Activated CD4-positive, alpha-beta T cell treated with anti-CD3 and anti-CD28 coated beads, Interleukin-2, amount 10 ng/mL, durations not matched to agents 7 days and 5 days (primary cell): Measurements from ENCODE around the gene PALD1. TPM values are rescaled to one million over a fixed set of nuclear protein-coding genes. Genes with fewer than 3 reads are reported as not detected.

Experiments used
- CTCF ChIA-PET: fragments of 350-600 bp; sonication (Branson Sonifier 250); formaldehyde crosslinking; loops from one replicate; lab custom pipeline; 2021; ENCODE audit warnings: antibody characterized with exemption; lab: Charles Lee
- POLR2A ChIA-PET: fragments of 350-600 bp; sonication (Branson Sonifier 250); formaldehyde crosslinking; loops from one replicate; lab custom pipeline; 2021; ENCODE audit warnings: antibody characterized with exemption; lab: Charles Lee
- DNase-seq: peaks from one replicate; pipeline ENCODE4 v3.0.0-alpha.2; 2020
- H3K27ac Mint-ChIP-seq: one replicate; pipeline ENCODE4 v1.8.0; 2021; ENCODE audit warnings: mild to moderate bottlenecking, moderate library complexity, mixed read lengths
- H3K27me3 Mint-ChIP-seq: one replicate; pipeline ENCODE4 v1.8.0; 2021; ENCODE audit warnings: mixed read lengths
- H3K36me3 Mint-ChIP-seq: one replicate; pipeline ENCODE4 v1.8.0; 2021; ENCODE audit warnings: low read depth, mixed read lengths
- H3K4me1 Mint-ChIP-seq: one replicate; pipeline ENCODE4 v1.8.0; 2021; ENCODE audit warnings: mixed read lengths
- H3K4me3 Mint-ChIP-seq: one replicate; pipeline ENCODE4 v1.8.0; 2021; ENCODE audit warnings: mild to moderate bottlenecking, moderate library complexity, mixed read lengths
- H3K9me3 Mint-ChIP-seq: one replicate; pipeline ENCODE4 v1.8.0; 2021; ENCODE audit warnings: mixed read lengths
- total RNA-seq, 2 experiments: library from RNA; stranded (reverse); gene quantifications; one replicate each; pipeline ENCODE4 v1.2.3, GENCODE V29; 2021

PALD1 gene
- total RNA-seq = 1 to 10 TPM; 1.2 to 1.5 TPM

DNA sequence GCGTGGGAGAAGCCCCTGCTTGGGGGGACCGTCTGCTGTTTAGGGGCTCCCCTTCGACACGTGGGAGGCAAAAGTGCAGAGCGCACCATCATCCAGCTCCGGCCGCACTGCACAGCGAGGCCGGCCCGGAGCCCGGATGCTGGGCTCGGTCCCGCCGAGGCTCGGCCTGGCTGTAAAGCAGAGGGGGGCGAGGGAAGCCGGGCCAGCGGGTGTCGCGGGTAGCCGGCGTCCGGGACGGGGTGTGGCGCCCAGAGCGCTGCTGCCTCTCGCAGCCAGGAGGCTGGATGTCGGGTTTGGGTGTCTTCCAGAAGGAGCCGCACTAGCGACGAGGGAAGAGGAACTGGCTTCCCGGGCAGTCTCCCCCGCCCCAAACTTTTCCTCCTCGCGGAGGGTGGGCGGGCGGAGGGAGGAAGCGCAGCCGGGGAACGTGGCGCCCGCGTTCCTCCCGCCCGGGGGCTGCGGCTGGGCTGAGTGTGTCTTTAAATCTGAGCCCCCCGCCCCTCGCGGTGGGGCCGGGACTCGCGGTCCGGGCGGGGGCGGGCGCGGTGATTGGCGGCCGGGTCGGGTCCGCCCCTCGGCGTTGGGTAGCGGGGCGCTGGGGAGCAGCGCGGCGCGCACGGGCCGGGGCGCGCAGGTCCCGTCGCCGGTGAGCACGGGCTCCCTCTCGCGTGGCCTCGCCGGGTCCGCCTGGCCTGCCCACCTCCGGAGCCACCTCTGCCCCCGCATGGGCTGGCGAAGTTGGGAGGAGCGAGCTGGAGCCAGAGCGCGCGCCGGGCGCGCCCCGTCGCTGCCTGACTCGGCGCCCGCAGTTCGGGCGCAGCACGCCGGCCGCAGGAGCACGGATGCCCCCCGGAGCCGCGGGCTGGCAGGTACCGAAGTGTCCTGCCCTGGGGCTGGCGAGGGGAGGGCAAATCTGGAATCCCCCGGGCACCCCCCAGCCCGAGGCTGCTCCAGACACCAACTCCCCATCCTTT lies at the start of gene PALD1:
Gene PALD1, plus strand, starts transcription at position 577 of the 974 bp plus-strand sequence. CDS start 47,185 bp downstream, outside the sequence.
- peak; percentile 18 for DNase-seq
- Mint-ChIP-seq H3K4me3 (peak within 1 kb of the TSS; percentile 70), H3K27me3 (peaks cover 35% of the 10 kb centered on the region), H3K4me1 (peaks cover 42% of the 10 kb centered on the region), H3K36me3 (no peaks in the 10 kb centered on the region), H3K9me3 (no peaks in the 10 kb centered on the region), H3K27ac (peak within 1 kb of the TSS; percentile 69)
- ChIA-PET POLR2A (no interaction called here), CTCF (interaction anchor here (1.5 to 3.2 kb wide), 2 partner anchors 17 kb away, joined by 5 to 17 read pairs; no protein-coding TSS in a partner anchor)

GRCh38 chr10:70430493-70431445 lies 47.8 kb upstream of the PALD1 start:
- Mint-ChIP-seq H3K4me1 (peaks cover 25% of the 10 kb centered on the region), H3K9me3 (no peaks in the 10 kb centered on the region), H3K36me3 (peaks cover 11% of the 10 kb centered on the region), H3K27ac (peak overlapping the region; percentile 46), H3K27me3 (no peaks in the 10 kb centered on the region), H3K4me3 (no peak overlapping the region)
- CTCF ChIA-PET = interaction anchor here (0.8 to 2.6 kb wide), 4 partner anchors 11 to 33 kb away, joined by 3 to 10 read pairs (median 4); partner anchors contain the start of gene NODAL
- POLR2A ChIA-PET = no interaction called here
- no peak for DNase-seq

DNA sequence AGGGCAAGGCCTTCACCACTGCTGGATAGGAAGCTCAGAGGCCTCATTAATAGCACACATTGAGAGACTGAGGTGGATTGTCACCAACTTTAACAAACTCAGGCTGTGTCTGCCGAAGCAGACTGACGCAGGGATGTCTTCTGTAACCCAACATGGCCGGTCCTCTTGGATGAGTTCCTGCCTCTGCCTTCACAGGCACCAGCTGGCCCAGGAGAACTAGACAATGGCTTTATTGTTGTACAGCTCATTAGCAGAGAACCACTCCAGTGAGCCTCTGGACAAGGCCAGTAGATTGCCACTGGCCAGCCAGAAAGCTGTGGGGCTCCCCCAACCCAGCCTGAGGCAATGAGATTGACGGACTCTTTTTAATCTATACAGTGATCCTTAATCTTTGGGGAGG lies 46.5 kb upstream of the PALD1 start:
- Mint-ChIP-seq H3K27ac (peak overlapping the region; percentile 86), H3K9me3 (no peaks in the 10 kb centered on the region), H3K36me3 (peaks cover 11% of the 10 kb centered on the region), H3K4me3 (peak overlapping the region; percentile 72), H3K27me3 (peaks cover 4% of the 10 kb centered on the region), H3K4me1 (peaks cover 25% of the 10 kb centered on the region)
- CTCF ChIA-PET = interaction anchor here (1.2 to 2.6 kb wide), 2 partner anchors 9 to 27 kb away, joined by 4 to 10 read pairs; partner anchors contain the start of gene NODAL
- DNase-seq = no peak
- POLR2A ChIA-PET = no interaction called here

DNA sequence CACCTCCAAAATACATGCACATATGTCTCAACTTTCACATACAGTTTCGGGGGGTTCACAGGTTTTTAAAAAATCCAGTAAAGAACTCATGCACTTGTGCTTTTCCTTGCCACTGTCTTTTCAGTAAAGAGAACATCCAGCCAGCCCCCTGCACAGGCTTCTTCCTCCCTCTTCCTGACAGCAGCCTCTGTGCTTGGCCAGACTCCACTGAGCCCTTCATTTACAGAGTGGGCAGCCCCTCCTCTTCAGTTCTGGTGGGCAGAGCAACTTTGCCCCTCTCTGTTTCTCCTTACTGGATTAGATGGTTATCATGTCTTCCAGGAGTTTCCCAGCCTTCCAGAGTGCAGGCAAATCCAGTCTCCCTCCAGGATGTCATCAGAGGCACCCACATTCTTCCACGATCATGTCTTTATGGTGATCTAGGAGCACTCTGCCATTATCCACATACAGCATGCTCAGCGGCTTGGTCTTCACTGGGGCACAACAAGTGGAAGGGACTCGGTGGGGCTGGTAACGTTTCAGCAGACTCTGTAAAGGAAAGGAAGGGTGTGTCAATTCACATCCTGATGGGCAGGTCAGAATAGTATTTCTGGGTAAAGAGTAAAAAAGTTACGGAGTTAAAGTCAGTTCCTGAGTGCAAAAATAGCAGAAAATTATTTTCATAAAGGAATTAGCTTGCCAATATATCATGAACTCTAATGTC lies 45.9 kb upstream of the PALD1 start:
- ChIA-PET POLR2A (no interaction called here), CTCF (interaction anchor here (1.2 kb wide), 1 partner anchor 28 kb away, joined by 4 read pairs; no protein-coding TSS in a partner anchor)
- peak; percentile 16 for DNase-seq
- peaks cover 11% of the 10 kb centered on the region for H3K36me3 Mint-ChIP-seq
- H3K9me3 Mint-ChIP-seq = no peaks in the 10 kb centered on the region
- H3K4me1 Mint-ChIP-seq = peaks cover 25% of the 10 kb centered on the region
- peaks cover 8% of the 10 kb centered on the region for H3K27me3 Mint-ChIP-seq
- H3K27ac Mint-ChIP-seq = peak overlapping the region; percentile 86
- peak overlapping the region; percentile 72 for H3K4me3 Mint-ChIP-seq

DNA sequence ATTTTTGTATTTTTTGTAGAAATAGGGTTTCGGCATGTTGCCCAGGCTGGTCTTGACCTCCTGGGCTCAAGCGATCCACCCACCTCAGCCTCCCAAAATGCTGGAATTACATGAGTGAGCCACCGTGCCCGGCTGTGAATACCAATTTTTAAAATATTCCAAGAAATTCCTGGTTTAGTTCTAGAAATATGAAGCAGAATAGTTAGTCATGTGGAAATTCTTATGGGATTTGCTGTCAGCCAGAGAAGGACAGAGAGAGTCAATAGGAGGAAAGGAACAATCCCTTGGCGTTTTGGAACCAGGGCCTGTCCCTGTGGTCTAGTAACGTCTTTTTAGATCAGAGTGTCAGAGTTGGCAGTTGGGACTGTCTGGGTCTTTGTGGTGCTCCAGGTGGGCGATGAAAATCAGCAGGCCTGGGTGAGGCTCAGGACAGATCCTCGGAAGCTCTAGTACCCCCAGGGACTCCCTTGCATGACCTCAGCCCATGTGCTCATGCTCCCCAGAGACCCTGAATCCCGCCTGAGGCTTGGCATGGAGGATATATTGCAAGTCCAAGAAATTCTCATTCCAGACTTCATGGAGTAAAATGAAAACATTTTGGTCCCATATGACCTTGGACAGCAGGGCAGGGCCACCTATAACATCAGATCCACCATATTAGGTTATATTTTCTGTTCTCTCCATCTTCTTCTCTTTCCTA lies 44.8 kb upstream of the PALD1 start:
- peaks cover 14% of the 10 kb centered on the region for H3K27me3 Mint-ChIP-seq
- CTCF ChIA-PET = interaction anchor here (0.6 to 1.4 kb wide), 2 partner anchors 29 to 514 kb away, joined by 4 to 8 read pairs; no protein-coding TSS in a partner anchor
- POLR2A ChIA-PET = no interaction called here
- H3K27ac Mint-ChIP-seq = peak overlapping the region; percentile 15
- DNase-seq = no peak
- H3K9me3 Mint-ChIP-seq = no peaks in the 10 kb centered on the region
- peaks cover 25% of the 10 kb centered on the region for H3K4me1 Mint-ChIP-seq
- H3K36me3 Mint-ChIP-seq = peaks cover 9% of the 10 kb centered on the region
- no peak overlapping the region for H3K4me3 Mint-ChIP-seq

- peaks cover 29% of the 10 kb centered on the region for H3K27me3 Mint-ChIP-seq
- peaks cover 25% of the 10 kb centered on the region for H3K4me1 Mint-ChIP-seq
- DNase-seq = no peak
- peaks cover 3% of the 10 kb centered on the region for H3K36me3 Mint-ChIP-seq
- ChIA-PET CTCF (interaction anchor here (1.4 to 1.5 kb wide), 2 partner anchors 11 to 31 kb away, joined by 4 to 8 read pairs; no protein-coding TSS in a partner anchor), POLR2A (no interaction called here)
- no peak overlapping the region for H3K27ac Mint-ChIP-seq
- H3K4me3 Mint-ChIP-seq = no peak overlapping the region
- no peaks in the 10 kb centered on the region for H3K9me3 Mint-ChIP-seq
These were observed 43.1 kb upstream of the PALD1 start for GRCh38 chr10:70435241-70436085.

GRCh38 chr10:70437721-70438120 lies 40.8 kb upstream of the PALD1 start:
- Mint-ChIP-seq H3K4me3 (no peak overlapping the region), H3K9me3 (no peaks in the 10 kb centered on the region)
- POLR2A ChIA-PET = no interaction called here

GRCh38 chr10:70440296-70441160 lies 38.0 kb upstream of the PALD1 start:
- peaks cover 59% of the 10 kb centered on the region for H3K27me3 Mint-ChIP-seq
- H3K27ac Mint-ChIP-seq = no peak overlapping the region
- H3K9me3 Mint-ChIP-seq = no peaks in the 10 kb centered on the region
- ChIA-PET POLR2A (no interaction called here), CTCF (interaction anchor here (1.2 to 2.1 kb wide), 2 partner anchors 10 to 83 kb away, joined by 3 to 10 read pairs; no protein-coding TSS in a partner anchor)
- DNase-seq = peak; percentile 10
- H3K4me3 Mint-ChIP-seq = peak overlapping the region; percentile 14
- H3K36me3 Mint-ChIP-seq = no peaks in the 10 kb centered on the region
- peaks cover 6% of the 10 kb centered on the region for H3K4me1 Mint-ChIP-seq

More at GRCh38 chr10:70437721-70438120, 40.8 kb upstream of the PALD1 start:
- Mint-ChIP-seq H3K36me3 (no peaks in the 10 kb centered on the region), H3K27me3 (peaks cover 49% of the 10 kb centered on the region), H3K27ac (no peak overlapping the region), H3K4me1 (peaks cover 19% of the 10 kb centered on the region)
- no peak for DNase-seq
- CTCF ChIA-PET = interaction anchor here (1.0 kb wide), 1 partner anchor 11 kb away, joined by 3 read pairs; no protein-coding TSS in a partner anchor

- peak within 1 kb of the TSS; percentile 14 for H3K4me3 Mint-ChIP-seq
- H3K4me1 Mint-ChIP-seq = peaks cover 6% of the 10 kb centered on the region
- no peak within 1 kb of the TSS for H3K27ac Mint-ChIP-seq
- no peaks in the 10 kb centered on the region for H3K9me3 Mint-ChIP-seq
- POLR2A ChIA-PET = no interaction called here
- peaks cover 61% of the 10 kb centered on the region for H3K27me3 Mint-ChIP-seq
- no peaks in the 10 kb centered on the region for H3K36me3 Mint-ChIP-seq
- CTCF ChIA-PET = interaction anchor here (1.2 to 2.1 kb wide), 3 partner anchors 10 to 82 kb away, joined by 3 to 10 read pairs (median 5); no protein-coding TSS in a partner anchor
- no peak for DNase-seq
These were observed 37.2 kb upstream of the PALD1 start, which contains the start of gene NODAL for GRCh38 chr10:70441161-70441894. NODAL (minus strand) TSS chr10:70441681; CDS start chr10:70441667, 14 bp downstream.
